Chondrocyte (in vitro differentiated cells): ENCODE data around the gene TNKS1BP1. TPM values are rescaled to one million over a fixed set of nuclear protein-coding genes. Genes with fewer than 3 reads are reported as not detected.

Experiments
- DNase-seq: peaks from one replicate; pipeline ENCODE4 v3.0.0; 2021; ENCODE audit warnings: mixed read lengths, low spot score
- H3K27ac Mint-ChIP-seq: one replicate; pipeline ENCODE4 v1.8.0; 2021; ENCODE audit warnings: mild to moderate bottlenecking, moderate library complexity, mixed read lengths; ENCODE audit not compliant: unreplicated experiment
- H3K27me3 Mint-ChIP-seq: 2 replicates; pipeline ENCODE4 v1.8.0; 2021; ENCODE audit warnings: low read depth, mixed read lengths
- H3K36me3 Mint-ChIP-seq: 2 replicates; pipeline ENCODE4 v1.8.0; 2021; ENCODE audit warnings: low read depth, mixed read lengths
- H3K4me1 Mint-ChIP-seq: 2 replicates; pipeline ENCODE4 v1.8.0; 2021; ENCODE audit warnings: low read depth, mild to moderate bottlenecking, mixed read lengths
- H3K4me3 Mint-ChIP-seq: one replicate; pipeline ENCODE4 v1.8.0; 2021; ENCODE audit warnings: mild to moderate bottlenecking, moderate library complexity, mixed read lengths; ENCODE audit not compliant: unreplicated experiment
- H3K9me3 Mint-ChIP-seq: 2 replicates; pipeline ENCODE4 v1.8.0; 2021; ENCODE audit warnings: low read depth, mixed read lengths
- CTCF ChIP-seq: fragments of 200-600 bp; sonication (generic); IDR thresholded peaks from 2 replicates; pipeline ENCODE4 v1.5.0; 2021; ENCODE audit warnings: antibody characterized with exemption, mild to moderate bottlenecking, moderate library complexity
- total RNA-seq: library from RNA; stranded (reverse); gene quantifications from 3 replicates; pipeline ENCODE4 v1.2.1, GENCODE V29; 2021

The TNKS1BP1 gene
- total RNA-seq, 1 donor from 2014 or later, result 181 TPM

- Mint-ChIP-seq H3K4me3 (no peak overlapping the region), H3K9me3 (peaks cover 5% of the 10 kb centered on the region), H3K4me1 (peaks cover 11% of the 10 kb centered on the region), H3K27me3 (peaks cover 1% of the 10 kb centered on the region), H3K27ac (no peak overlapping the region), H3K36me3 (no peaks in the 10 kb centered on the region)
- TF ChIP-seq CTCF, result no peak
- DNase-seq, result no peak
Observed at GRCh38 chr11:57262157-57262556, 62.6 kb downstream of the TNKS1BP1 start.

- no peak for DNase-seq
- Mint-ChIP-seq H3K27ac (no peak overlapping the region), H3K4me3 (no peak overlapping the region), H3K27me3 (peaks cover 1% of the 10 kb centered on the region), H3K36me3 (no peaks in the 10 kb centered on the region), H3K4me1 (peaks cover 11% of the 10 kb centered on the region), H3K9me3 (peaks cover 12% of the 10 kb centered on the region)
- TF ChIP-seq CTCF, result no peak
Observed at GRCh38 chr11:57260937-57261783, 63.6 kb downstream of the TNKS1BP1 start.

DNA sequence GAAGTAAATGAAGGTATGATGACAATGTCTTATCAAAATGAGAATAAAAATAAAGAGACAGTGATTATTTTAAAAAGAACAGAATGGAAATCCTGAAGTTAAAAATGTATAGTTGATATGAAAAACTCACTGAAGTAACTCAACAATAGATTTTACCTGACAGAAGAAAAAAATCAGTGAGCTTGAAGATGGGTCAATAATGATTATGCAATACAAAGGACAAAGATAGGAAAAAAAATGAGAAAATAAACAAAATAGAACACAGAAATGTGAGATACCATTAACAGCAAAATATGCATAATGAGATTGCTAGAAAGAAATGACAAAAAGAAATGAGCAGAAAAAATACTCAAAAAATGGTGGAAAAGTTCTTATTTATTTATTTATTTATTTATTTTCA, 68.6 kb downstream of the TNKS1BP1 start:
- H3K27me3 Mint-ChIP-seq, result peaks cover 8% of the 10 kb centered on the region
- no peak for TF ChIP-seq CTCF
- DNase-seq, result no peak
- H3K27ac Mint-ChIP-seq, result no peak overlapping the region
- H3K4me1 Mint-ChIP-seq, result peaks cover 29% of the 10 kb centered on the region
- peaks cover 3% of the 10 kb centered on the region for H3K36me3 Mint-ChIP-seq
- H3K4me3 Mint-ChIP-seq, result no peak overlapping the region
- H3K9me3 Mint-ChIP-seq, result peaks cover 17% of the 10 kb centered on the region

DNA sequence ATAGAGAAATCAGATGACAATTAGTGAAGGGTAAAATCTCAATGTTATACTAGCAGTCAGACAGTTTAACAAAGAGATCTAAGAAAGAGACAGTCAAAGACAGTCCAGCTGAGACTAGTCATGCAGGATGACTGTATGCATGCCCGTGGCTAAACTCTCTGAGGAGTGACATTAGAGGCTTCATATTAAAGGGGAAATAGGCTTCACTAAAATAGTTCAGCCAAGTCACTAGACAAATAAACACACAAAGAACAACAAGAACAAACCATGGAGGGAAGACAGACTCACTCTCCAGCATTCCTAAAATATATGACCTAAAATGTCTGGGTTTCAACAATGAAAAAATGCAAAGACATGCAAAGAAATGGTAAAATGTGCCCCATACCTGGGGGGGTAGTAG, 69.1 kb downstream of the TNKS1BP1 start:
- H3K27ac Mint-ChIP-seq, result no peak overlapping the region

GRCh38 chr11:57254631-57255030, 70.1 kb downstream of the TNKS1BP1 start:
- Mint-ChIP-seq H3K27ac (no peak overlapping the region), H3K4me1 (peaks cover 30% of the 10 kb centered on the region), H3K27me3 (peaks cover 11% of the 10 kb centered on the region), H3K9me3 (peaks cover 17% of the 10 kb centered on the region), H3K36me3 (peaks cover 3% of the 10 kb centered on the region), H3K4me3 (no peak overlapping the region)
- no peak for DNase-seq
- no peak for TF ChIP-seq CTCF

More for the DNA sequence above, 69.1 kb downstream of the TNKS1BP1 start:
- H3K27me3 Mint-ChIP-seq, result peaks cover 11% of the 10 kb centered on the region
- no peak for DNase-seq
- peaks cover 29% of the 10 kb centered on the region for H3K4me1 Mint-ChIP-seq
- no peak overlapping the region for H3K4me3 Mint-ChIP-seq
- TF ChIP-seq CTCF, result no peak
- H3K9me3 Mint-ChIP-seq, result peaks cover 17% of the 10 kb centered on the region
- H3K36me3 Mint-ChIP-seq, result peaks cover 3% of the 10 kb centered on the region
